ENCODE data around the gene FER1L5.
"Not testable (repeated sequence)": the region's sequence is repeated elsewhere in the genome, so short reads cannot be mapped to it uniquely, and the experiment has no call there.

- TF ChIP-seq CTCF (IDR thresholded peaks at IDR 0.05 in 4 of 5, conservative IDR thresholded peaks at IDR 0.05 in 1 of 5); POLR2A (IDR thresholded peaks at IDR 0.05): not testable (repeated sequence)
These were observed 23.2 kb downstream of the FER1L5 start for GRCh38 chr2:96665717-96666116.
